ENCODE data around the gene USP34. TPM values are rescaled to one million over a fixed set of nuclear protein-coding genes. Genes with fewer than 3 reads are reported as not detected.

Gene USP34
- total RNA-seq, 2 donors from 2014 or later: 105 to 120 TPM

DNA sequence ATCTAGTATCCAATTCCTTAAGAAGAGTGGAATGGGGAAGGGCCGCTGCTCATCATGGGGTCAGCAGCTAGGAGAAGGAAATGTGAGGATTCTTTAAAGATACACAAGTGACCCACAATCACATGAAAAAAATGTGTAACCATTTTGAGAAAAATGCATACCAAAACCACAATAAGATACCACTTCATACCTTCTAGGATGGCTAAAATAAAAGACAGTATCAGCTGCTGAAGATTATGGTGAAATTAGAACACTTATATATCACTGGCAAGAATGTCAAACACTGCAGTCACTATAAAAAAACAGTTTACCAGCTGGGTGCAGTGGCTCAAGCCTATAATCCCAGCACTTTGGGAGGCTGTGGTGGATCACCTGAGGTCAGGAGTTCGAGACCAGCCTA is 241.0 kb downstream of the USP34 start:
- Histone ChIP-seq H3K27ac (ENCODE audit: low read depth, low read length) (no peak overlapping the region), H3K4me1 (ENCODE audit: control insufficient read depth, insufficient read depth, low read length) (no peaks in the 10 kb centered on the region), H3K36me3 (ENCODE audit: control insufficient read depth, insufficient read depth, low read length) (peaks cover 69% of the 10 kb centered on the region), H3K27me3 (ENCODE audit: control insufficient read depth, insufficient read depth, low read length, poor library complexity, severe bottlenecking) (no peaks in the 10 kb centered on the region), H3K4me3 (ENCODE audit: low read length) (no peak overlapping the region), H3K9ac (ENCODE audit: extremely low read depth, low read length, poor library complexity, severe bottlenecking) (no peak overlapping the region), H3K9me3 (ENCODE audit: control insufficient read depth, low read length) (no peaks in the 10 kb centered on the region)
- TF ChIP-seq, protein P1, sequence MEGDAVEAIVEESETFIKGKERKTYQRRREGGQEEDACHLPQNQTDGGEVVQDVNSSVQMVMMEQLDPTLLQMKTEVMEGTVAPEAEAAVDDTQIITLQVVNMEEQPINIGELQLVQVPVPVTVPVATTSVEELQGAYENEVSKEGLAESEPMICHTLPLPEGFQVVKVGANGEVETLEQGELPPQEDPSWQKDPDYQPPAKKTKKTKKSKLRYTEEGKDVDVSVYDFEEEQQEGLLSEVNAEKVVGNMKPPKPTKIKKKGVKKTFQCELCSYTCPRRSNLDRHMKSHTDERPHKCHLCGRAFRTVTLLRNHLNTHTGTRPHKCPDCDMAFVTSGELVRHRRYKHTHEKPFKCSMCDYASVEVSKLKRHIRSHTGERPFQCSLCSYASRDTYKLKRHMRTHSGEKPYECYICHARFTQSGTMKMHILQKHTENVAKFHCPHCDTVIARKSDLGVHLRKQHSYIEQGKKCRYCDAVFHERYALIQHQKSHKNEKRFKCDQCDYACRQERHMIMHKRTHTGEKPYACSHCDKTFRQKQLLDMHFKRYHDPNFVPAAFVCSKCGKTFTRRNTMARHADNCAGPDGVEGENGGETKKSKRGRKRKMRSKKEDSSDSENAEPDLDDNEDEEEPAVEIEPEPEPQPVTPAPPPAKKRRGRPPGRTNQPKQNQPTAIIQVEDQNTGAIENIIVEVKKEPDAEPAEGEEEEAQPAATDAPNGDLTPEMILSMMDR (conservative IDR thresholded peaks at IDR 0.05): no peak
- Mint-ChIP-seq H3K9me3 (no peaks in the 10 kb centered on the region), H3K27ac (no peak overlapping the region), H3K27me3 (ENCODE audit: insufficient read depth) (no peaks in the 10 kb centered on the region), H3K4me1 (no peaks in the 10 kb centered on the region), H3K36me3 (ENCODE audit: low read depth) (peaks cover 77% of the 10 kb centered on the region), H3K4me3 (no peak overlapping the region)
- 100% methylated on average over 2 of the region's 2 CpGs; no CpG with 5 or more reads in 1 of the 2 experiments for WGBS, 2 experiments (ENCODE audit: insufficient coverage in 1 of 2, insufficient read length in 1 of 2)
- DNase-seq: no peak

DNA sequence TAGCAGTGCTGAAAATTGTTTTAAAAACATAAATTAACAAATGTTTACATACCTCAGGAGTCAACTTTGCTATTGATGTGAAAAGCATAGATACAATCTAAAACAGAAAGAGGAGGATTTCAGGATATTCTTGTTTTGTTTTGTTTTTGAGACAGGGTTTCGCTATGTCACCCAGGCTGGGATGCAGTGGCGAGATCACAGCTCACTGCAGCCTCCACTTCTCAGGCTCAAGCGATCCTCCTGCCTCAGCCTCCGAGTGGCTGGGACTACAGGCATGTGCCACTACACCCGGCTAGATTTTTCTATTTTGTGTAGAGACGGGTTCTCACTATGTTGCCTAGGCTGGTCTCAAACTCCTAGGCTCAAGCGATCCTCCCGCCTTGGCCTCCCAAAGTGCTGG is 248.3 kb downstream of the USP34 start:
- Mint-ChIP-seq H3K9me3 (no peaks in the 10 kb centered on the region), H3K4me3 (no peak overlapping the region), H3K27ac (no peak overlapping the region), H3K4me1 (no peaks in the 10 kb centered on the region), H3K27me3 (ENCODE audit: insufficient read depth) (no peaks in the 10 kb centered on the region), H3K36me3 (ENCODE audit: low read depth) (peaks cover 73% of the 10 kb centered on the region)
- TF ChIP-seq, protein P1 (conservative IDR thresholded peaks at IDR 0.05): no peak
- no peaks in the 10 kb centered on the region for H3K4me1 ChIP-seq (ENCODE audit: control insufficient read depth, insufficient read depth, low read length)
- DNase-seq: no peak
- H3K27me3 ChIP-seq (ENCODE audit: control insufficient read depth, insufficient read depth, low read length, poor library complexity, severe bottlenecking): no peaks in the 10 kb centered on the region
- WGBS, 2 experiments (ENCODE audit: insufficient coverage in 1 of 2, insufficient read length in 1 of 2): 92 to 96% methylated on average over 8 of the region's 8 CpGs
- no peaks in the 10 kb centered on the region for H3K9me3 ChIP-seq (ENCODE audit: control insufficient read depth, low read length)
- no peak overlapping the region for H3K4me3 ChIP-seq (ENCODE audit: low read length)
- no peak overlapping the region for H3K9ac ChIP-seq (ENCODE audit: extremely low read depth, low read length, poor library complexity, severe bottlenecking)
- H3K27ac ChIP-seq (ENCODE audit: low read depth, low read length): no peak overlapping the region
- peaks cover 83% of the 10 kb centered on the region for H3K36me3 ChIP-seq (ENCODE audit: control insufficient read depth, insufficient read depth, low read length)

DNA sequence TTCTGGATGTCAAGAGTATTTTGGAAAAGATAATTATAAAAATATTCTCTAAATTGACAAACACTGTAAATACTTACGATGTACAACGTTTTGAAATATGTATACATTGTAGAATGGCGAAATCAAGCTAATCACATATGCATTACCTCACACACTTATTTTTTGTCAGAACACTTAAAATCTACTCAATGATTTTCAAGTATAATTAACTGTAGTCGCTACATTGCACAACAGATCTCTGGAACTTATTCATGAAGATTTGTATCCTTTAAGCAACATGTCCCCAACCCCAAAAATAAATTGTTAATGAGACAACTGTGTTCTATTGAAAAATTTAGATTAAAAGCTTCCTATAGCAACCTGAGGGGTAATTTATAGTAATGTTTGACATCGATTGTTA is 249.1 kb downstream of the USP34 start:
- Mint-ChIP-seq H3K27ac (no peak overlapping the region), H3K4me3 (no peak overlapping the region), H3K27me3 (ENCODE audit: insufficient read depth) (no peaks in the 10 kb centered on the region), H3K9me3 (no peaks in the 10 kb centered on the region), H3K4me1 (no peaks in the 10 kb centered on the region), H3K36me3 (ENCODE audit: low read depth) (peaks cover 71% of the 10 kb centered on the region)
- Histone ChIP-seq H3K4me1 (ENCODE audit: control insufficient read depth, insufficient read depth, low read length) (no peaks in the 10 kb centered on the region), H3K9ac (ENCODE audit: extremely low read depth, low read length, poor library complexity, severe bottlenecking) (no peak overlapping the region), H3K27me3 (ENCODE audit: control insufficient read depth, insufficient read depth, low read length, poor library complexity, severe bottlenecking) (no peaks in the 10 kb centered on the region), H3K36me3 (ENCODE audit: control insufficient read depth, insufficient read depth, low read length) (peaks cover 86% of the 10 kb centered on the region), H3K4me3 (ENCODE audit: low read length) (no peak overlapping the region), H3K9me3 (ENCODE audit: control insufficient read depth, low read length) (no peaks in the 10 kb centered on the region), H3K27ac (ENCODE audit: low read depth, low read length) (no peak overlapping the region)
- WGBS, 2 experiments (ENCODE audit: insufficient coverage in 1 of 2, insufficient read length in 1 of 2): 98% methylated on average over 5 of the region's 5 CpGs; no CpG with 5 or more reads in 1 of the 2 experiments
- DNase-seq: no peak
- TF ChIP-seq, protein P1 (conservative IDR thresholded peaks at IDR 0.05): no peak

Data from endodermal cell (in vitro differentiated cells).